GM12891 (cell line): ENCODE measurements around the gene ACBD6.

ENCODE experiments used
- PAX5 ChIP-seq: IDR thresholded peaks from 2 replicates; pipeline ENCODE4 v1.6.1; 2011; ENCODE audit warnings: low read length, moderate library complexity, mild to moderate bottlenecking; ENCODE audit not compliant: insufficient read depth, severe bottlenecking
- POLR2A ChIP-seq: IDR thresholded peaks from 2 replicates; pipeline ENCODE4 v1.6.1; 2011; ENCODE audit warnings: low read depth, low read length, control low read depth
- POLR2AphosphoS5 ChIP-seq: IDR thresholded peaks from 2 replicates; pipeline ENCODE4 v1.6.1; 2011; ENCODE audit warnings: low read depth, low read length, control low read depth
- SPI1 ChIP-seq: IDR thresholded peaks from 2 replicates; pipeline ENCODE4 v1.6.1; 2011; ENCODE audit warnings: low read depth, low read length, control low read depth
- TAF1 ChIP-seq: IDR thresholded peaks from 2 replicates; pipeline ENCODE4 v1.6.1; 2011; ENCODE audit warnings: low read depth, low read length, control low read depth

DNA sequence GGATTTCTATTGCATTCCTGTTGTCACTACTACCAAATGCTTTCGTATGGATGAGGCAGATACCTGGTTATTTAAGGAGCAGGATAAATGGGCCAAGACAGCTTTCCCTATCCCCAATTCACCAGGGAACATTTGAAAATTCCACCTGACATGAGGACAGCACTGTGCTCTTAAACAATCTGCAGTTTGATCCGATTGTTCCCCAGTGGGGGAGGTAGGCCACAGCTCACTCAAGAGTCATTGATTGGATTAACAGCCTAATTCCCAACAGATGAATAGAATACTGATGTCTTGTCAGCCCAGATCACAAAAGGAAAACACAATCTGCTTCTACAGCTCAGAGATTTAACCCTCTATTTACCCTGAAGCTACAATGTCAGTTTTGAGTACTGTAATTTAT is 148.4 kb downstream of the ACBD6 start:
- TF ChIP-seq POLR2AphosphoS5: no peak
- TF ChIP-seq POLR2A: no peak
- no peak for TF ChIP-seq PAX5
- no peak for TF ChIP-seq TAF1
- TF ChIP-seq SPI1: no peak
